ENCODE measurements around the gene OLFML3. TPM values are rescaled to one million over a fixed set of nuclear protein-coding genes. Genes with fewer than 3 reads are reported as not detected.

OLFML3 gene
- total and polyA plus RNA-seq, 2 of the 13 experiments (the other 11 are each of a cell fraction or from before 2014, with no cell fraction given) = 2.0 to 5.1 TPM

GRCh38 chr1:114023377-114023776, 44.1 kb downstream of the OLFML3 start:
- ChIA-PET CTCF (ENCODE audit: low intra/inter-chr PET ratio, low total read pairs) (no interaction called here), POLR2A (no interaction called here)
- Histone ChIP-seq H4K20me1 (ENCODE audit: insufficient read depth, low read length) (no peaks in the 10 kb centered on the region), H3K27ac (ENCODE audit: extremely low read length, insufficient read depth, low read length) (no peak overlapping the region), H3K79me2 (ENCODE audit: insufficient read depth, low read length) (no peaks in the 10 kb centered on the region), H3K9ac (ENCODE audit: insufficient read depth, low read depth, low read length) (no peak overlapping the region), H3K9me3 (ENCODE audit: low read length) (no peaks in the 10 kb centered on the region), H3K4me2 (ENCODE audit: low read depth, low read length) (no peak overlapping the region), H3K4me1 (ENCODE audit: insufficient read depth, low read length) (peaks cover 14% of the 10 kb centered on the region), H3K27me3 (ENCODE audit: control insufficient read depth in 1 of 2, insufficient read depth in 2 of 2, low read length in 2 of 2) (no peaks in the 10 kb centered on the region; a peak in 1 of 5 replicates), H3K36me3 (replicated peaks in 1 of 2; ENCODE audit: control insufficient read depth in 1 of 2, insufficient read depth in 2 of 2, low read length in 2 of 2) (no peaks in the 10 kb centered on the region), H2AFZ (ENCODE audit: low read length) (no peak overlapping the region), H3K4me3 (replicated peaks in 1 of 3; ENCODE audit: insufficient read depth in 1 of 3, low read depth in 2 of 3, low read length in 3 of 3) (no peak overlapping the region)
- no TSS peak for BruUV-seq (replicated peaks)
- ATAC-seq (no peak), DNase-seq (ENCODE audit: low spot score) (no peak), FAIRE-seq (no peak)
- intact Hi-C loops (cut with micrococcal nuclease; ENCODE audit: unreplicated experiment) (no loop called here), in situ Hi-C loops (cut with HindIII; ENCODE audit: extremely low pct_ligation_motif_present, low pct_unique_long_range_greater_than_20kb) (no loop called here)
- TF ChIP-seq MNT (IDR thresholded peaks at IDR 0.05) (no peak), HHEX (CRISPR knock-in tag; IDR thresholded peaks at IDR 0.05) (no peak), MEF2D (CRISPR knock-in tag; IDR thresholded peaks at IDR 0.05) (no peak), ZNF780A (CRISPR knock-in tag; IDR thresholded peaks at IDR 0.05) (no peak), JDP2 (CRISPR knock-in tag; IDR thresholded peaks at IDR 0.05; ENCODE audit: borderline replicate concordance) (no peak), FOXP4 (CRISPR knock-in tag; IDR thresholded peaks at IDR 0.05) (no peak), DNMT1 (CRISPR knock-in tag; IDR thresholded peaks at IDR 0.05) (no peak), ZNF343 (CRISPR knock-in tag; IDR thresholded peaks at IDR 0.05) (no peak), ZNF674 (CRISPR knock-in tag; IDR thresholded peaks at IDR 0.05; ENCODE audit: low read depth) (no peak), CEBPG (CRISPR knock-in tag; IDR thresholded peaks at IDR 0.05) (no peak)
- WGBS (ENCODE audit: low lambda C conversion rate) = 58% methylated on average over 6 of the region's 6 CpGs

Measured in HepG2 (cell line).